ENCODE data around the gene PDE7B. TPM values are rescaled to one million over a fixed set of nuclear protein-coding genes. Genes with fewer than 3 reads are reported as not detected.
A peak's percentile ranks its signal among the peaks of the same experiment; 100 is the strongest.

Gene PDE7B
- total RNA-seq, 1 donor: 0.42 TPM

DNA sequence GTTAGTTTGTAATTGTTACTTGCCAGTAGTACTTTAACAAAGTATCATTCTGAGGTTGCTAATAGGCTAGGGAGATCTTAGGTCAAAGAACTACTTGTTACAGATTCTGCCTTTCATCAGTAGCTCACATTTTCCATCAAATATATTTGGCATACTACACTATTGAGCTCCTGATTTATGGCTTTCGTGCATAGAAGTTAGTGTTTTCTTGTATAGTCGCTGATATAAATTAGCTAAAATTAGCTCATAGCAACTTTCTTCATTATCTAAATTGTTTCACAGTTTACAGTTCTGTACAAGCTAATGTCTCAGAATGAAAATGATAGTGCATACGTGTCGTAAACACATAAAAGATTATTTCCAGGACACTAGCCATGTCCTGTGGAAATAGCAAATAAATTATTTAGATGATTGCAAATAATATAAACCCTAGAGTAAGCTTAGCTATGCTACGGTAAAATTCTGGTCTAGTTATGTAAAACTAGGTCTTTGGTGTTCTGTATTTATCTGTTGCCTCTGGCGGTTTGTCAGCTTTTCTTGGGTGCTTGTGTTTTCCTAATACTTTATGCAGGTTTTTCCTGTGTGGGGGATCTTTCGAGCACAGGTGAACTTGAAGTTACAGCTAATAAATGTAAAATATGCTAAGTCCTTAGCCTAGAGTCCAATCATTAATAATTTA is 15.1 kb downstream of the PDE7B start:
- no peaks in the 10 kb centered on the region for H3K9me3 ChIP-seq (ENCODE audit: low read depth, low read length)
- no peak overlapping the region for H3K4me3 ChIP-seq (ENCODE audit: low read length)
- no peaks in the 10 kb centered on the region for H3K4me1 ChIP-seq (ENCODE audit: insufficient read depth, low read length)
- no peaks in the 10 kb centered on the region for H3K27me3 ChIP-seq (ENCODE audit: insufficient read depth, low read length)

DNA sequence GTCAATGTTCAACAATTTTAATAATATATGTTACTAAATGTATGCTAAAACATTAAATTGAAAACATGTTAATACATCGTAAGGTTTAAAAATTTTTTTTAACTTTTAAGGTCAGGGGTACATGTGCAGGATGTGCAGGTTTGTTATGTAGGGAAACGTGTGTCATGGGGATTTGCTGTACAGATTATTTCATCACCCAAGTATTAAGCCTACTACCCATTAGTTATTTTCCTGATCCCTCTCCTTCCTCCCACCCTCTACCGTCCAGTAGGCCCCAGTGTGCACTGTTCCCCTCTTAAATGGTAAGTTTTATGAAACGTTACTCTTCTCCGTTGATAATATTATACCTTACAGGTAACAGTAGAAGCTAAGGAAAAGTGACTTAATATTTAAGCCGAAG is 15.8 kb downstream of the PDE7B start:
- no peaks in the 10 kb centered on the region for H3K27me3 ChIP-seq (ENCODE audit: insufficient read depth, low read length)
- no peak overlapping the region for H3K4me3 ChIP-seq (ENCODE audit: low read length)
- H3K4me1 ChIP-seq (ENCODE audit: insufficient read depth, low read length): no peaks in the 10 kb centered on the region
- no peaks in the 10 kb centered on the region for H3K9me3 ChIP-seq (ENCODE audit: low read depth, low read length)

DNA sequence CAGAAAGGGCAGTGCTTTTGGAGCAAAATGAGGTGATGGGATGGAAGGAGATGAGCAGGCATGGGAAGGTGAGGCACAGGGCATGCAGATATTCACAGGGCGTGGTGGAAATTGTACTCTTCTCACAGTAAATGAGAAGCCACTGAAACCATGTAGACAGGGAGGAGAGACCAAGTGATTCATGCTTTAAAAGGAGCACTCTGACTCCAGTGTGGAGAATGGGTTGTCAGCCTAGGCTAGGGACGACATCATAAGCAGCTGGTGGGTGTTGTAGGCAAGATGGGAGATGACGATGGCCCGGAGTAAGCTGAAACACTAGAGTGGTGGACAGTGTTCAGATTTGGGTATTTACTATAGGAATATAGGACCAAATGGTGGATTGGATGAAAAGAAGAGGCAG is 18.4 kb downstream of the PDE7B start:
- no peaks in the 10 kb centered on the region for H3K9me3 ChIP-seq (ENCODE audit: low read depth, low read length)
- H3K27me3 ChIP-seq (ENCODE audit: insufficient read depth, low read length): no peaks in the 10 kb centered on the region
- no peak overlapping the region for H3K4me3 ChIP-seq (ENCODE audit: low read length)
- no peaks in the 10 kb centered on the region for H3K4me1 ChIP-seq (ENCODE audit: insufficient read depth, low read length)

DNA sequence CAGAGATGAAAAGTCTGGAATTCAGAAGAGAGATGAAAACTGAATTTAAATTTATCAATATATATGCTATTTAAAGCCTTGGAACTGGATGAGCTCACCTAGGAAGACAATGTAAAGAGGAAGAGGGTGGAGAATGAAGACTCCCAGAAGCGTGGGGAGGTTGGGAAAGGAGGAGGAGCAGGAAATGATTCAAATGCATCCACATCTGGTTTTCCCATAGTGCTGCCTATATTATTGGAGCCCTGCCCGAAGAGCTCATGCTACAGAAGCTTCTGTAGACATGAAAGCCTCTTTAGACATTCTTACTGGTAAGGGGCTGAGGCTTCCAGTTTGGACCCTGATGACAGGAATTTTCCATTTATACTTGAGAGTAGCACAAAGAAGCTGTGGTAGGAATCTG is 19.2 kb downstream of the PDE7B start:
- Histone ChIP-seq H3K9me3 (ENCODE audit: low read depth, low read length) (no peaks in the 10 kb centered on the region), H3K27me3 (ENCODE audit: insufficient read depth, low read length) (no peaks in the 10 kb centered on the region), H3K4me1 (ENCODE audit: insufficient read depth, low read length) (no peaks in the 10 kb centered on the region), H3K4me3 (ENCODE audit: low read length) (no peak overlapping the region)

DNA sequence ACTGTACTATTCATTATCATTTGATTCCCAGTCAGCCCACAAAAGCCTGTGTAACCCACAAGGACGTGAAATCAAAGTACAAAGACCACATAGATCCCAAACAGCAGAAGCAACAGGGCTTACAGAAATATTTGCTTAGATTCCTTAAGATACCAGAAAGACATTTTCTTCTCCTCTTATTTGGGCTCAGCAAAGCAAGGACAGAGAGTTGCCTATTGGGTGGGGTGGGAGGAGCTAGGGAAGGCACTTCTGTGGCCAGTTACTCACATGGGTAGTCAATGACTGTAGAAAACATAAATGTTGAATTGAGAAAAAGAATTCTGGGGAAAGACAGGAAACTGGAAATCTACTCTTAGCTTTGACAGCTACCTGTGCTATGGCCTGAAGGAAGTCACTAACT is 19.8 kb downstream of the PDE7B start:
- H3K4me3 ChIP-seq (ENCODE audit: low read length): no peak overlapping the region
- no peaks in the 10 kb centered on the region for H3K9me3 ChIP-seq (ENCODE audit: low read depth, low read length)
- no peaks in the 10 kb centered on the region for H3K27me3 ChIP-seq (ENCODE audit: insufficient read depth, low read length)
- peaks cover 4% of the 10 kb centered on the region for H3K4me1 ChIP-seq (ENCODE audit: insufficient read depth, low read length)

DNA sequence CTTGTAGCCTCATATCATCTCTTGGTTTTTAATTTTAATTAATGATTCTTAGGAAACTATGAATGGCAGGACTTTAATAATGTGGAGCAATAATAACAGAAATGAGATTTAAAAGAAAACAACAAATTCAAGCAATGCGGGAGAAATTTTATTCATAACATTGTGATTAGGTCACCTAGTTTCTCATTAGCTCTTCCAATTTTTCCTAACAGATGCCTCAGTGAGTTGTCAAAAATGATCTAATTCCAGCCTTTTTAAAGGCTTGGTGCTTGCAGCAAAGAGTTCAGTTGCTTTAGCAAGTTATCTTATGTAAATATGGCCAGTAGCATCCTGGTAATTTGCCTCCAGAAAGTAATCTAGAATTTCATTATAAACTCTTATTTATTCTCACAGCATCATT is 20.4 kb downstream of the PDE7B start:
- peaks cover 4% of the 10 kb centered on the region for H3K4me1 ChIP-seq (ENCODE audit: insufficient read depth, low read length)
- no peaks in the 10 kb centered on the region for H3K27me3 ChIP-seq (ENCODE audit: insufficient read depth, low read length)
- no peaks in the 10 kb centered on the region for H3K9me3 ChIP-seq (ENCODE audit: low read depth, low read length)
- no peak overlapping the region for H3K4me3 ChIP-seq (ENCODE audit: low read length)

DNA sequence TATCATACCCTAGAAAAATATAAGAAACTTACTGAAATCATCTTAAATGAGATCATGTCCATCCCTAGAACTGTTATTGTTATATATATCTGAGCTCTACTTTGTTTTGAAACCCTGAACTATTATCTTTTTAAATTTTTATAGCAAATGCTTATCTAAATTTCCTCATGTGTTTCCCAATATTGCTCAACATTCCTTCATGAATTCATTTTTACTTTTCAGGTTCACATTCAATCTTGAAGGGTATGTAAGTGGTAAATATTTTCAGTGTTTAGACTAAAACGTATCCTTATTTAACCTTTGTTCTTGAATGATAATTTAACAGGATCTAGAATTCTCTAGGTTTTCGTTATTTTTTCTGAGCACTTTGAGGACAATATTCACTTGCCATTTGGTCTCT is 23.9 kb downstream of the PDE7B start:
- Histone ChIP-seq H3K4me3 (ENCODE audit: low read length) (no peak overlapping the region), H3K9me3 (ENCODE audit: low read depth, low read length) (no peaks in the 10 kb centered on the region), H3K27me3 (ENCODE audit: insufficient read depth, low read length) (no peaks in the 10 kb centered on the region), H3K4me1 (ENCODE audit: insufficient read depth, low read length) (peaks cover 10% of the 10 kb centered on the region)

DNA sequence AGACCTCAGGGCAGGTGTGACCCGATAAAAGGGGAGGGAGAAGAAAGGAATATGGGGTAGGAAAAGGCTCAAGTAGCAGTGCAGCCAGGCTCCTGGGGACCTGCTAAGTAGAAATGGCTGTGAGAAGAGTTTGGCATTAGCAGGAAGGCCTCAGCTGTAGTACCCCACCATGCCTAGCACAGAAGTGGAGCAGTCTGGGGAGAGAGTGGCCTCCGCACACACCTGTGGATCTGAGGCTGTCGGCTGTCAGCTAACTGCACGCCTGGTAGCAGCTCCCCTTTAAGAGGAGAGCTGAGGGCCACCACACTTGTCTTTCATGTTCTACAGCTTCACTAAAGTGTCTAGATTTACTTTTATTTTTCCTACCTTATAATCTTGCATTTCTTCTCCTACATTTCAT is 24.6 kb downstream of the PDE7B start:
- H3K4me1 ChIP-seq (ENCODE audit: insufficient read depth, low read length): peaks cover 16% of the 10 kb centered on the region
- no peaks in the 10 kb centered on the region for H3K27me3 ChIP-seq (ENCODE audit: insufficient read depth, low read length)
- no peak overlapping the region for H3K4me3 ChIP-seq (ENCODE audit: low read length)
- no peaks in the 10 kb centered on the region for H3K9me3 ChIP-seq (ENCODE audit: low read depth, low read length)

DNA sequence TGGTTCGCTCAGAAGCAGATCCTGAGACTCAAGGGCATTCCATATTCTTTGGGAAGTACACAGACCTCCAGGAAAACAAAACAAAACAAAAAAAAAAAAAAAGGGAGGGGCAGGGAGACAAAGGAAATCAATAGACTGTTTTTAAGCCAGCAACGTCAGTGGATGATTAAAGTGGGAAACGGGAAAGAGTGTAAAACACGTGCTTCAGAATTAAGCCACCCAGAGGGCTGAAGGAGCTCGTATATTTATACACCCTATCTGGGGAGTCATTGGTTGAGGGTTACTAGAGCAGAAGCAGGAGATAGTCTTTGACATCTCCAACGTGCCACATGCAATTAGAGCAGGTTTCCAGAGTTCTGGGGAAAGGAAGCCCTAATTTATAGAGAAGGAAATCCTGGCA is 26.2 kb downstream of the PDE7B start:
- no peak overlapping the region for H3K4me3 ChIP-seq (ENCODE audit: low read length)
- H3K9me3 ChIP-seq (ENCODE audit: low read depth, low read length): no peaks in the 10 kb centered on the region
- H3K4me1 ChIP-seq (ENCODE audit: insufficient read depth, low read length): peaks cover 20% of the 10 kb centered on the region
- no peaks in the 10 kb centered on the region for H3K27me3 ChIP-seq (ENCODE audit: insufficient read depth, low read length)

DNA sequence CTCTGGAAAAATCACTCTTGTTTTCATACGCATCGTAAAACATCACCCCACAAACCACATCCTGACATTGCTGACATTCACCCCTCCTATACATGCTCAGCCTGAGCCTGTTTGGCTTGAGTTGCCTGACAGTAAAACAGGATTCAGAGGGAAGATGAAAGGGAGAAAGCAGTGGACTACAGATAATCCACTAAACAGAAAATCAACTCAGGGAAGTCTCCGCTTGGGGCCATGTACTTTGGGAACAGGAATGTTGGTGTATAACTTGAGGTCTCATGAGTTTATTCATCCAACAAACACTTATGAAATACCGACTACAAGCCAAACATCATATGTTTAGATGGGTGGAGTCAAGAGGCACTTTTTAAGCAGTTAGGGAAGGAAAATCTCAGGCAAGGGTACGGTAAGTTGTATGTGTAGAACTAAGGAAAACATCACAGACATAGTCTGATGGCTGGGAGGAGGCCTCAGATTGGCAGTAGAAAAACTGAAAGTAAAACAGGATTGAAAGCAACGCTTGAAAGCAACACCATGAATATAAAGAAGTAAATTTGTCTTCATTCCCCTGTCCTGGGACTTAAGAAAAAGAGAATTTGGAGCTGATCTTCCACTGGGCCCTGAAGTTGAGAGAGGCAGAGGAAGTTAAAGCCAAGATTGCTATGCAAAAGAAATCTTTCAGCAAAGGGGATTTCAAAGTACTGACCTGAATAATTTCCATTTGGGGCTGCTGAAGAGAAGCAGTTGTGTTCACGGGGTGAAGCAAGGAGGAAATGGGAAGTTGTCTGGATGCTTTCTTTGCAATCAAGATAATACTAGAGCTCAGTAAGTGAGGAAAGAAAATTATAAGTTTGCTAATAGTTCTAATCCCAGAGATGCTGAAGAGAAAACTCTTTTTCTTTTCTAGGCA is 28.8 kb downstream of the PDE7B start:
- no peaks in the 10 kb centered on the region for H3K27me3 ChIP-seq (ENCODE audit: insufficient read depth, low read length)
- no peaks in the 10 kb centered on the region for H3K9me3 ChIP-seq (ENCODE audit: low read depth, low read length)
- H3K4me1 ChIP-seq (ENCODE audit: insufficient read depth, low read length): peaks cover 20% of the 10 kb centered on the region
- H3K4me3 ChIP-seq (ENCODE audit: low read length): peak overlapping the region; percentile 25

DNA sequence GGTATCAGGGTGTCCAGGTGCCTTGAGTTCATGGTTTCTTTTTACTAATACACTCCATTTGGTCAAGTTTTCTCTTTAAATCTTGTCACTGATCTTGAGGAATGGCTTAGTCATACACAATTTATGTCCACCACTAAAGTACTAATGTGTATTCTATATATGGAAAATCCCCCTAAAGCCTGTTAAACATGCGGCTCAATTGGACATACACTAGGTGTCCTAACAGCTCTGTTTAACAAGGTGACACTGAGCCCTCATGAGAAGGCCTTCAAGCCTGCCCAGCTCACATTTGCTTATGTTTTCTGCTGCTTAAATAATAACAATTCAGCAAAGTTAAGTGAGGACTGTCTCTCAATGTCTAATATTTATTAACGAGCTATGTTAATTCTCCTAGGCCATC is 31.5 kb downstream of the PDE7B start:
- Histone ChIP-seq H3K4me3 (ENCODE audit: low read length) (no peak overlapping the region), H3K27me3 (ENCODE audit: insufficient read depth, low read length) (no peaks in the 10 kb centered on the region), H3K9me3 (ENCODE audit: low read depth, low read length) (no peaks in the 10 kb centered on the region), H3K4me1 (ENCODE audit: insufficient read depth, low read length) (peaks cover 16% of the 10 kb centered on the region)

DNA sequence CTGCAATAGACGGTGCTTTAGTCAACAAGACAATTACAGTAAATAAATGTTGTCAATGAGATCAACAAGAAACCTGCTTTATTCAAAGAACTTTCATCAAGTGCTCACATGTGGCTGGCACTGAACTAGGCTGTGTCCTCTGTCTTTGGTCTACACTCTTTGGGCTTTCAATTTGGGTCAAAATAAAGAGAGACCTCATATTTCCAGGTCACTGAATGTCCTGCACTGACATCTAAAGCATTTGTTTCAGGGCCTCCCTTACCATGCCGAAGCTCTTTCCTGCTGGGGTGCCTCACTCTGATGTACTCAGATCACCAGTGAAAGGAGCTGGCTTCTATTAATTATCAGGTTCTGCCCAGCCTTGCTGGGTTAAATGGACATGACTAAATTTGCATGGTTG is 32.0 kb downstream of the PDE7B start:
- Histone ChIP-seq H3K4me3 (ENCODE audit: low read length) (no peak overlapping the region), H3K4me1 (ENCODE audit: insufficient read depth, low read length) (peaks cover 16% of the 10 kb centered on the region), H3K9me3 (ENCODE audit: low read depth, low read length) (no peaks in the 10 kb centered on the region), H3K27me3 (ENCODE audit: insufficient read depth, low read length) (no peaks in the 10 kb centered on the region)

DNA sequence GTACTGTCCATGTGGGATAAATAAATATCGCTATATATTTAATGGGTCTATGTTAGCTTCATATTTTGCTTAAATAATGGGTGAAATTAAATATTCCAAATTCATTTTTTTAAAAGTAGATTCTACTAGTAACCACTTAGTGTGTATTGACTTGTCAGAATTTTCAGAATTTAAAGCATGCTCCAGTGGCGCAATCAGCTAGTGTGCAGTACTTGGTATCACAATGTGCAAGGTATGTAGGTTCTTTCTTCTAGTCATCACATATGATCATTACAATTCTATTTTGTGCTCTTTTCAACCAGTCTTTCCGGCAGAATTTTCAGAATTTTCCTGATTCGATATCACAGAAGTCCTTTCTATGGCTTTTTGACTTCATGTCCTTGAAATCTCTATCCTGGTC is 32.6 kb downstream of the PDE7B start:
- H3K27me3 ChIP-seq (ENCODE audit: insufficient read depth, low read length): no peaks in the 10 kb centered on the region
- no peak overlapping the region for H3K4me3 ChIP-seq (ENCODE audit: low read length)
- peaks cover 16% of the 10 kb centered on the region for H3K4me1 ChIP-seq (ENCODE audit: insufficient read depth, low read length)
- no peaks in the 10 kb centered on the region for H3K9me3 ChIP-seq (ENCODE audit: low read depth, low read length)

DNA sequence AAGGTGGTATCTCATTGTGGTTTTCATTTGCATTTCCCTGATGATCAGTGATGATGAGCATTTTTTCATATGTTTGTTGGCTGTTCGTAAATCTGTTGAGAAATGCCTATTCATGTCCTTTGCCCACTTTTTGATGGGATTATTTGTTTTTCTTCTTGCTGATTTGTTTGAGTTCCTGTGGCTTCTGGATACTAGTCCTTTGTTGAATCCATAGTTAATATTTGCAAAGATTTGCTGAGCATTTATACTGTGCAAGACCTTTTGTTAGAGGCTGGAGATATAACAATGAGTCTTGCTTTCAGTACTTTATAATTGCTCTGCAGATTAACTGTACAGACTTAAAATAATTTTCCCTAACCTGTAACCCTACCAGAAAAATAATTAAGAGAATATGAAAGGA is 35.6 kb downstream of the PDE7B start:
- H3K4me3 ChIP-seq (ENCODE audit: low read length): no peak overlapping the region
- no peaks in the 10 kb centered on the region for H3K4me1 ChIP-seq (ENCODE audit: insufficient read depth, low read length)
- no peaks in the 10 kb centered on the region for H3K9me3 ChIP-seq (ENCODE audit: low read depth, low read length)
- no peaks in the 10 kb centered on the region for H3K27me3 ChIP-seq (ENCODE audit: insufficient read depth, low read length)

DNA sequence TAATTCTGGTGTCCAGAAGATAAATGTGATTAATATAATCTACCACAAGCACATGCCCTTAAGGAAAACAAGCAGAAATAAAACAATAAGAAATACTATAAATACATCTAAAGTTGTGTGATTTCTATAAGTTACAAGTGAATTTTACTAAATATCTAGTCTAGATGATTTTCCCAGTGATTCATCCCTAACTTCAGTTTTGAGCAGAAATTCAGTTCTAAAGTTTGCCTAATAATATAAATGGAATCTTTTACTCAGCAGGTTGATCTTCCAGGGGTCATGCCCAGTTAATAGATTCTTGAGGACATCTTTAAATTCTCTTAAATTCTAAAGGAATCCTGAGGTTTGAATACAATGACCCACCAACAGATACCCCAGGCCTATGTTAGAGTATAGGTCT is 37.3 kb downstream of the PDE7B start:
- Histone ChIP-seq H3K4me3 (ENCODE audit: low read length) (no peak overlapping the region), H3K9me3 (ENCODE audit: low read depth, low read length) (no peaks in the 10 kb centered on the region), H3K27me3 (ENCODE audit: insufficient read depth, low read length) (no peaks in the 10 kb centered on the region), H3K4me1 (ENCODE audit: insufficient read depth, low read length) (no peaks in the 10 kb centered on the region)

DNA sequence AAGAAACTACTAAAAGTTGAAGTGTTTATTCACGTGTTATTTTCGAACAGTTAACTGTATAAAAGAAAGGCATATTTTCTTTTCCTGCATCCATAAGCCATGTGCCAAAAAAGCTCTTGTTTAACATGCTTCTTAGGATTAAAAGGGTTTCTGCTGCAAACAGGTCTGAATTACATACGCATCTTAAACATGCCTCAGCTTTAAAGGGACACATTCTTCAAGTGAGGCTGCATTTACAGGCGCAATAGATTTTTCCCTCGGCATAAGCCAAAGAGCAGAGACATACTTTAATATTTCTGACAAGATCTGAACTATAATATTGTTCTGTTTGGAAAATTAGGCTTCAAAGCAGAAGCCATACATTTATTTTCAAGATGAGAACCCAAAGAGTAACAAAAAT is 39.4 kb downstream of the PDE7B start:
- Histone ChIP-seq H3K9me3 (ENCODE audit: low read depth, low read length) (no peaks in the 10 kb centered on the region), H3K4me1 (ENCODE audit: insufficient read depth, low read length) (no peaks in the 10 kb centered on the region), H3K4me3 (ENCODE audit: low read length) (no peak overlapping the region), H3K27me3 (ENCODE audit: insufficient read depth, low read length) (no peaks in the 10 kb centered on the region)
